HEK293 (cell line): ENCODE measurements around the gene HEMGN.

ENCODE experiments used
- BCL11B ChIP-seq: fragments of 450-650 bp; formaldehyde crosslinking; IDR thresholded peaks from 2 replicates; pipeline ENCODE4 v1.5.1; 2016; ENCODE audit warnings: low read depth, missing biosample characterization, missing genetic modification characterization
- FEZF1 ChIP-seq: fragments of 450-650 bp; formaldehyde crosslinking; IDR thresholded peaks from 2 replicates; pipeline ENCODE4 v1.5.1; 2016; ENCODE audit warnings: missing biosample characterization, missing genetic modification characterization
- GLIS2 ChIP-seq: fragments of 450-650 bp; formaldehyde crosslinking; IDR thresholded peaks from 2 replicates; pipeline ENCODE4 v1.5.1; 2016; ENCODE audit warnings: missing biosample characterization, missing genetic modification characterization
- HOXC10 ChIP-seq: sonication (generic); formaldehyde crosslinking; IDR thresholded peaks from 2 replicates; pipeline ENCODE4 v1.8.1; 2023; ENCODE audit warnings: mild to moderate bottlenecking, missing genetic modification reagents
- KLF8 ChIP-seq: fragments of 450-650 bp; formaldehyde crosslinking; IDR thresholded peaks from 2 replicates; pipeline ENCODE4 v1.5.1; 2016; ENCODE audit warnings: missing biosample characterization, missing genetic modification characterization
- SP2 ChIP-seq: fragments of 450-650 bp; formaldehyde crosslinking; IDR thresholded peaks from 2 replicates; pipeline ENCODE4 v1.5.1; 2016; ENCODE audit warnings: missing biosample characterization, missing genetic modification characterization
- SP3 ChIP-seq: fragments of 450-650 bp; formaldehyde crosslinking; IDR thresholded peaks from 2 replicates; pipeline ENCODE4 v1.5.1; 2016; ENCODE audit warnings: missing biosample characterization, missing genetic modification characterization
- WT1 ChIP-seq: fragments of 450-650 bp; formaldehyde crosslinking; IDR thresholded peaks from 2 replicates; pipeline ENCODE4 v1.5.1; 2016; ENCODE audit warnings: missing biosample characterization, missing genetic modification characterization
- YY1 ChIP-seq: fragments of 450-650 bp; formaldehyde crosslinking; IDR thresholded peaks from 2 replicates; pipeline ENCODE4 v1.5.1; 2018; ENCODE audit warnings: missing biosample characterization, missing genetic modification characterization
- ZBTB1 ChIP-seq: fragments of 450-650 bp; formaldehyde crosslinking; IDR thresholded peaks from 2 replicates; pipeline ENCODE4 v1.5.1; 2016; ENCODE audit warnings: missing biosample characterization, missing genetic modification characterization
- ZBTB20 ChIP-seq: fragments of 450-650 bp; formaldehyde crosslinking; IDR thresholded peaks from 2 replicates; pipeline ENCODE4 v1.5.1; 2016; ENCODE audit warnings: missing biosample characterization, missing genetic modification characterization
- ZFHX2 ChIP-seq: fragments of 450-650 bp; formaldehyde crosslinking; conservative IDR thresholded peaks from 2 replicates; pipeline ENCODE4 v1.5.1; 2016; ENCODE audit warnings: missing biosample characterization, missing genetic modification characterization
- ZFP69B ChIP-seq: fragments of 450-650 bp; formaldehyde crosslinking; IDR thresholded peaks from 2 replicates; pipeline ENCODE4 v1.5.1; 2016; ENCODE audit warnings: missing biosample characterization, missing genetic modification characterization
- ZNF114 ChIP-seq: fragments of 450-650 bp; formaldehyde crosslinking; IDR thresholded peaks from 2 replicates; pipeline ENCODE4 v1.5.0; 2017; ENCODE audit warnings: missing biosample characterization, missing genetic modification characterization
- ZNF121 ChIP-seq: fragments of 450-650 bp; formaldehyde crosslinking; IDR thresholded peaks from 2 replicates; pipeline ENCODE4 v1.5.1; 2016; ENCODE audit warnings: missing biosample characterization, missing genetic modification characterization
- ZNF155 ChIP-seq: fragments of 450-650 bp; formaldehyde crosslinking; IDR thresholded peaks from 2 replicates; pipeline ENCODE4 v1.5.1; 2016; ENCODE audit warnings: missing biosample characterization, missing genetic modification characterization
- ZNF16 ChIP-seq: fragments of 450-650 bp; formaldehyde crosslinking; IDR thresholded peaks from 2 replicates; pipeline ENCODE4 v1.5.1; 2016; ENCODE audit warnings: low read depth, missing biosample characterization, missing genetic modification characterization
- ZNF169 ChIP-seq: fragments of 450-650 bp; formaldehyde crosslinking; IDR thresholded peaks from 2 replicates; pipeline ENCODE4 v1.5.1; 2016; ENCODE audit warnings: missing biosample characterization, missing genetic modification characterization
- ZNF302 ChIP-seq: fragments of 450-650 bp; formaldehyde crosslinking; IDR thresholded peaks from 2 replicates; pipeline ENCODE4 v1.5.1; 2016; ENCODE audit warnings: missing biosample characterization, missing genetic modification characterization, low read depth
- ZNF335 ChIP-seq: fragments of 450-650 bp; formaldehyde crosslinking; conservative IDR thresholded peaks from 2 replicates; pipeline ENCODE4 v1.5.1; 2016; ENCODE audit warnings: missing biosample characterization, missing genetic modification characterization
- ZNF341 ChIP-seq: fragments of 450-650 bp; formaldehyde crosslinking; IDR thresholded peaks from 2 replicates; pipeline ENCODE4; 2016; ENCODE audit warnings: low read depth, missing biosample characterization, missing genetic modification characterization
- ZNF404 ChIP-seq: fragments of 450-650 bp; formaldehyde crosslinking; IDR thresholded peaks from 2 replicates; pipeline ENCODE4 v1.5.1; 2017; ENCODE audit warnings: missing biosample characterization, missing genetic modification characterization
- ZNF433 ChIP-seq: fragments of 450-650 bp; formaldehyde crosslinking; IDR thresholded peaks from 2 replicates; pipeline ENCODE4 v1.5.1; 2016; ENCODE audit warnings: missing biosample characterization, missing genetic modification characterization, low read depth
- ZNF560 ChIP-seq: fragments of 450-650 bp; formaldehyde crosslinking; IDR thresholded peaks from 2 replicates; pipeline ENCODE4 v1.5.1; 2017; ENCODE audit warnings: missing biosample characterization, missing genetic modification characterization, borderline replicate concordance
- ZNF571 ChIP-seq: fragments of 450-650 bp; formaldehyde crosslinking; IDR thresholded peaks from 2 replicates; pipeline ENCODE4 v1.5.0; 2017; ENCODE audit warnings: missing biosample characterization, missing genetic modification characterization
- ZNF626 ChIP-seq: fragments of 450-650 bp; sonication (Bioruptor Pico); formaldehyde crosslinking; IDR thresholded peaks from 2 replicates; pipeline ENCODE4 v1.5.1; 2018; ENCODE audit warnings: missing biosample characterization, missing genetic modification characterization, inconsistent platforms
- ZNF654 ChIP-seq: fragments of 450-650 bp; formaldehyde crosslinking; IDR thresholded peaks from 2 replicates; pipeline ENCODE4 v1.5.1; 2016; ENCODE audit warnings: low read depth, missing biosample characterization, missing genetic modification characterization
- ZNF658 ChIP-seq: fragments of 450-650 bp; formaldehyde crosslinking; IDR thresholded peaks from 2 replicates; pipeline ENCODE4; 2016; ENCODE audit warnings: missing biosample characterization, missing genetic modification characterization
- ZNF660 ChIP-seq: fragments of 450-650 bp; IDR thresholded peaks from 2 replicates; pipeline ENCODE4 v1.5.1; 2018; ENCODE audit warnings: missing biosample characterization, mild to moderate bottlenecking, missing genetic modification characterization
- ZNF664 ChIP-seq: fragments of 450-650 bp; formaldehyde crosslinking; IDR thresholded peaks from 2 replicates; pipeline ENCODE4 v1.5.1; 2016; ENCODE audit warnings: missing biosample characterization, missing genetic modification characterization
- ZNF707 ChIP-seq: fragments of 450-650 bp; formaldehyde crosslinking; IDR thresholded peaks from 2 replicates; pipeline ENCODE4 v1.5.1; 2016; ENCODE audit warnings: missing biosample characterization, missing genetic modification characterization
- ZNF768 ChIP-seq: fragments of 450-650 bp; formaldehyde crosslinking; IDR thresholded peaks from 2 replicates; pipeline ENCODE4 v1.5.1; 2018; ENCODE audit warnings: missing biosample characterization, mild to moderate bottlenecking, missing genetic modification characterization
- ZNF777 ChIP-seq: fragments of 450-650 bp; formaldehyde crosslinking; IDR thresholded peaks from 2 replicates; pipeline ENCODE4 v1.5.1; 2017; ENCODE audit warnings: missing biosample characterization, missing genetic modification characterization, borderline replicate concordance
- ZSCAN16 ChIP-seq: fragments of 450-650 bp; formaldehyde crosslinking; IDR thresholded peaks from 2 replicates; pipeline ENCODE4 v1.5.1; 2016; ENCODE audit warnings: missing biosample characterization, missing genetic modification characterization
- ZXDB ChIP-seq: fragments of 450-650 bp; formaldehyde crosslinking; IDR thresholded peaks from 2 replicates; pipeline ENCODE4 v1.5.1; 2016; ENCODE audit warnings: missing biosample characterization, missing genetic modification characterization
- TF ChIP-seq, protein P1 (sequence below): fragments of 450-650 bp; formaldehyde crosslinking; IDR thresholded peaks from 2 replicates; pipeline ENCODE4 v1.5.1; 2017; ENCODE audit warnings: missing biosample characterization, missing genetic modification characterization
- TF ChIP-seq, protein P2 (sequence below): IDR thresholded peaks from 2 replicates; pipeline ENCODE4 v1.6.1; 2011; ENCODE audit warnings: mild to moderate bottlenecking, low read depth, low read length, borderline replicate concordance
- TF ChIP-seq, protein P3 (sequence below): fragments of 450-650 bp; formaldehyde crosslinking; IDR thresholded peaks from 2 replicates; pipeline ENCODE4; 2016; ENCODE audit warnings: missing biosample characterization, missing genetic modification characterization
- TF ChIP-seq, protein P4 (sequence below): fragments of 450-650 bp; formaldehyde crosslinking; optimal IDR thresholded peaks from 2 replicates; pipeline ENCODE3; 2016; ENCODE audit warnings: missing biosample characterization, mild to moderate bottlenecking, missing genetic modification characterization

HEMGN gene

DNA sequence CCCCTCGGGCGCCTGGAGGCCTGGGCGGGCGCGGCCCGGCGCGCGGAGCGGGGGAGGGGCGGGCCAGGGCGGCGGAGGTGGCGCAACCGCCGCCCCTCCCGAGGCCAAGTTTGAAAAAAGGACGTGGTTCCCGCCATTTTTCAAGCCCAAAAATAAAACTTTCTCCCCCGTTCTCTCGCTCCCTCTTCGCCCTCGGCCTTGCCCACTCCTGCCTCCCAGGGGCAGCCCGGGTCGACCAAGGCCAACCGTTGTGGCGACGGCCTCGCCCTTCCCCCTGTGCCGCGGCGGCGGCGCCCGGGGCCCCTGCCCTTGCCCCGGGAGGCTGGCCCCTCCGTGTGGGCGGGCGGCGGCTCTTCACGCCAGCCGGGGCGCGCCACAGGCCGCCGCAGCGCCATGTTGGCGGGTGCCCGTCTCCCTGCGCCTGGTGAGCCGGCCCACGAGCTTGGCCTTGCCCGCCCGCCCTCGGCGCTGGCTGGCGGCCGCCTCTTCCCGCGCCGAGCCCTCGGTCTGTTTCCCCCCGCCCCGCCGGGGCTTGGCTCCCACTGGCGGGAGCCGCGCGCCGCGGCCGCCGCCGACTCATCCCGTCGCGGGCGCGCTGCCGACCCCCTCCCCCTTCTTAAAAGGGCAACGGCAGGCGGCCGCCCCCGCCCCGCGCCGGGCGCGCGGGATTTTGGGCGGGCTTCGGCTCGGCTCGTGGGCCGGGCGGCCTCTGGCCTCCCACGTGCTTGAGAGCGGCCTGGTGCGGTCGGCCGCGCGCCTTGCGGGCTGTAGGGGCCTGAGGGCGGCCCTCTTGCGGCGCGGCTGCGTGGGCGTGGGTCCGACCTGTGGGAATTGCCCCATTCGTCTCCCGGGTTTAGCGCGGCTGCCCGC is 46.5 kb upstream of the HEMGN start (continued):
- TF ChIP-seq, protein P1, sequence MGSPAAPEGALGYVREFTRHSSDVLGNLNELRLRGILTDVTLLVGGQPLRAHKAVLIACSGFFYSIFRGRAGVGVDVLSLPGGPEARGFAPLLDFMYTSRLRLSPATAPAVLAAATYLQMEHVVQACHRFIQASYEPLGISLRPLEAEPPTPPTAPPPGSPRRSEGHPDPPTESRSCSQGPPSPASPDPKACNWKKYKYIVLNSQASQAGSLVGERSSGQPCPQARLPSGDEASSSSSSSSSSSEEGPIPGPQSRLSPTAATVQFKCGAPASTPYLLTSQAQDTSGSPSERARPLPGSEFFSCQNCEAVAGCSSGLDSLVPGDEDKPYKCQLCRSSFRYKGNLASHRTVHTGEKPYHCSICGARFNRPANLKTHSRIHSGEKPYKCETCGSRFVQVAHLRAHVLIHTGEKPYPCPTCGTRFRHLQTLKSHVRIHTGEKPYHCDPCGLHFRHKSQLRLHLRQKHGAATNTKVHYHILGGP (tag by site-specific recombination) = no peak
- no peak for TF ChIP-seq FEZF1 (tag by site-specific recombination)
- TF ChIP-seq ZFP69B (tag by site-specific recombination) = peak; percentile 46
- no peak for TF ChIP-seq BCL11B
- TF ChIP-seq GLIS2 = no peak
- peak; percentile 44; the same call in 1 of the 2 replicates for TF ChIP-seq ZXDB
- 0 out of 2 replicates have a peak, but pooled peaks have one; percentile 5 for TF ChIP-seq ZNF660 (tag by site-specific recombination)
- TF ChIP-seq ZNF560 (tag by site-specific recombination) = no peak
- TF ChIP-seq ZNF664 (tag by site-specific recombination) = no peak
- TF ChIP-seq ZNF654 (tag by site-specific recombination) = no peak
- no peak for TF ChIP-seq ZNF121
- TF ChIP-seq ZNF155 (tag by site-specific recombination) = no peak
- peak; percentile 75 for TF ChIP-seq YY1 (tag by site-specific recombination)
- no peak for TF ChIP-seq HOXC10
- TF ChIP-seq SP2 = peak; percentile 37; the same call in 1 of the 2 replicates
- no peak for TF ChIP-seq ZNF768
- no peak for TF ChIP-seq ZNF114 (tag by site-specific recombination)
- TF ChIP-seq ZNF335 (tag by site-specific recombination) = peak; percentile 12; the same call in 1 of the 2 replicates
- TF ChIP-seq WT1 = no peak
- peak; percentile 80 for TF ChIP-seq ZFHX2
- TF ChIP-seq ZNF302 (tag by site-specific recombination) = no peak
- no peak for TF ChIP-seq ZNF169 (tag by site-specific recombination)
- TF ChIP-seq, protein P2, sequence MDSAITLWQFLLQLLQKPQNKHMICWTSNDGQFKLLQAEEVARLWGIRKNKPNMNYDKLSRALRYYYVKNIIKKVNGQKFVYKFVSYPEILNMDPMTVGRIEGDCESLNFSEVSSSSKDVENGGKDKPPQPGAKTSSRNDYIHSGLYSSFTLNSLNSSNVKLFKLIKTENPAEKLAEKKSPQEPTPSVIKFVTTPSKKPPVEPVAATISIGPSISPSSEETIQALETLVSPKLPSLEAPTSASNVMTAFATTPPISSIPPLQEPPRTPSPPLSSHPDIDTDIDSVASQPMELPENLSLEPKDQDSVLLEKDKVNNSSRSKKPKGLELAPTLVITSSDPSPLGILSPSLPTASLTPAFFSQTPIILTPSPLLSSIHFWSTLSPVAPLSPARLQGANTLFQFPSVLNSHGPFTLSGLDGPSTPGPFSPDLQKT = no peak
- no peak for TF ChIP-seq ZNF626 (tag by site-specific recombination)
- TF ChIP-seq ZNF658 (tag by site-specific recombination) = no peak
- TF ChIP-seq, protein P3, sequence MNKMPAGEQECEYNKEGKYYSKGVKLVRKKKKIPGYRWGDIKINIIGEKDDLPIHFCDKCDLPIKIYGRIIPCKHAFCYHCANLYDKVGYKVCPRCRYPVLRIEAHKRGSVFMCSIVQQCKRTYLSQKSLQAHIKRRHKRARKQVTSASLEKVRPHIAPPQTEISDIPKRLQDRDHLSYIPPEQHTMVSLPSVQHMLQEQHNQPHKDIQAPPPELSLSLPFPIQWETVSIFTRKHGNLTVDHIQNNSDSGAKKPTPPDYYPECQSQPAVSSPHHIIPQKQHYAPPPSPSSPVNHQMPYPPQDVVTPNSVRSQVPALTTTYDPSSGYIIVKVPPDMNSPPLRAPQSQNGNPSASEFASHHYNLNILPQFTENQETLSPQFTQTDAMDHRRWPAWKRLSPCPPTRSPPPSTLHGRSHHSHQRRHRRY (tag by site-specific recombination) = no peak
- no peak for TF ChIP-seq ZNF571 (tag by site-specific recombination)
- no peak for TF ChIP-seq ZSCAN16 (tag by site-specific recombination)
- TF ChIP-seq SP3 = peak; percentile 39
- no peak for TF ChIP-seq ZNF404 (tag by site-specific recombination)
- no peak for TF ChIP-seq ZNF433 (tag by site-specific recombination)
- no peak for TF ChIP-seq ZNF777 (tag by site-specific recombination)
- peak; percentile 69 for TF ChIP-seq KLF8 (tag by site-specific recombination)
- no peak for TF ChIP-seq ZNF16 (tag by site-specific recombination)
- TF ChIP-seq ZNF707 = no peak
- TF ChIP-seq, protein P4, sequence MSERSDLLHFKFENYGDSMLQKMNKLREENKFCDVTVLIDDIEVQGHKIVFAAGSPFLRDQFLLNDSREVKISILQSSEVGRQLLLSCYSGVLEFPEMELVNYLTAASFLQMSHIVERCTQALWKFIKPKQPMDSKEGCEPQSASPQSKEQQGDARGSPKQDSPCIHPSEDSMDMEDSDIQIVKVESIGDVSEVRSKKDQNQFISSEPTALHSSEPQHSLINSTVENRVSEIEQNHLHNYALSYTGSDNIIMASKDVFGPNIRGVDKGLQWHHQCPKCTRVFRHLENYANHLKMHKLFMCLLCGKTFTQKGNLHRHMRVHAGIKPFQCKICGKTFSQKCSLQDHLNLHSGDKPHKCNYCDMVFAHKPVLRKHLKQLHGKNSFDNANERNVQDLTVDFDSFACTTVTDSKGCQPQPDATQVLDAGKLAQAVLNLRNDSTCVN (tag by site-specific recombination) = peak; percentile 39
- no peak for TF ChIP-seq ZBTB1 (tag by site-specific recombination)
- peak; percentile 51; the same call in 1 of the 2 replicates for TF ChIP-seq ZBTB20 (tag by site-specific recombination)
- TF ChIP-seq ZNF341 (tag by site-specific recombination) = no peak
